ENCODE data around the gene RALGAPA2.

- TF ChIP-seq POLR2A (IDR thresholded peaks at IDR 0.05; ENCODE audit: low read depth) (no peak), CTCF (IDR thresholded peaks at IDR 0.05) (no peak), POLR2AphosphoS5 (IDR thresholded peaks at IDR 0.05) (no peak), EP300 (IDR thresholded peaks at IDR 0.05) (no peak)
These were observed 263.6 kb downstream of the RALGAPA2 start for GRCh38 chr20:20448881-20449280.

Data from esophagus muscularis mucosa (tissue), 4 donors.